Omental fat pad (tissue), 4 donors: Measurements from ENCODE around the gene TMEM25. TPM values are rescaled to one million over a fixed set of nuclear protein-coding genes. Genes with fewer than 3 reads are reported as not detected.

Source experiments
- ATAC-seq: fragments of 150-250 bp; one replicate; pipeline ENCODE4 v1.9.1; 2016; ENCODE audit warnings: mild to moderate bottlenecking, moderate library complexity; ENCODE audit not compliant: low FRiP score
- DNase-seq: peaks from one replicate; pipeline ENCODE4 v3.0.0-alpha.2; 2019; ENCODE audit warnings: low spot score
- total RNA-seq, 4 donors: library from RNA; depleted of rRNA; stranded (reverse); fragments of >200 nt; gene quantifications; one replicate each; pipeline ENCODE4 v1.1.0, GENCODE V29; 2016
- TF ChIP-seq, protein P1 (sequence below), 3 donors: fragments of 450-650 bp; IDR thresholded peaks; one replicate each; pipeline ENCODE4 v1.5.1; 2016 to 2017; ENCODE audit warnings: antibody characterized with exemption in 3 of 3, mild to moderate bottlenecking in 3 of 3, moderate library complexity in 2 of 3

TMEM25 gene
- total RNA-seq, 4 donors from 2014 or later = 9.1 to 19.9 (median 11.8) TPM

DNA sequence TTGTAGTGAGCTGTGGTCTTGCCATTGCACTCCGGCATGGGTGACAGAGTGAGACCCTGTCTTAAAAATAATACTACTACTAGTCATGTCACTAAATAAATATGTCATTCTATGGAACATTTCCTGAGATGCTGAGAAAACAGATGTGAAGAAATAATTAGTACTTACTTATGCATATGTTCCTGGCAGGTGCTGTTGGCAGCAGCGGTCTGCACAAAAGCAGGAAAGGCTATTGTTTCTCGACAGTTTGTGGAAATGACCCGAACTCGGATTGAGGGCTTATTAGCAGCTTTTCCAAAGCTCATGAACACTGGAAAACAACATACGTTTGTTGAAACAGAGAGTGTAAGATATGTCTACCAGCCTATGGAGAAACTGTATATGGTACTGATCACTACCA, 50.1 kb downstream of the TMEM25 start:
- ATAC-seq (no peak), DNase-seq (no peak)
- TF ChIP-seq, protein P1, sequence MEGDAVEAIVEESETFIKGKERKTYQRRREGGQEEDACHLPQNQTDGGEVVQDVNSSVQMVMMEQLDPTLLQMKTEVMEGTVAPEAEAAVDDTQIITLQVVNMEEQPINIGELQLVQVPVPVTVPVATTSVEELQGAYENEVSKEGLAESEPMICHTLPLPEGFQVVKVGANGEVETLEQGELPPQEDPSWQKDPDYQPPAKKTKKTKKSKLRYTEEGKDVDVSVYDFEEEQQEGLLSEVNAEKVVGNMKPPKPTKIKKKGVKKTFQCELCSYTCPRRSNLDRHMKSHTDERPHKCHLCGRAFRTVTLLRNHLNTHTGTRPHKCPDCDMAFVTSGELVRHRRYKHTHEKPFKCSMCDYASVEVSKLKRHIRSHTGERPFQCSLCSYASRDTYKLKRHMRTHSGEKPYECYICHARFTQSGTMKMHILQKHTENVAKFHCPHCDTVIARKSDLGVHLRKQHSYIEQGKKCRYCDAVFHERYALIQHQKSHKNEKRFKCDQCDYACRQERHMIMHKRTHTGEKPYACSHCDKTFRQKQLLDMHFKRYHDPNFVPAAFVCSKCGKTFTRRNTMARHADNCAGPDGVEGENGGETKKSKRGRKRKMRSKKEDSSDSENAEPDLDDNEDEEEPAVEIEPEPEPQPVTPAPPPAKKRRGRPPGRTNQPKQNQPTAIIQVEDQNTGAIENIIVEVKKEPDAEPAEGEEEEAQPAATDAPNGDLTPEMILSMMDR (IDR thresholded peaks at IDR 0.05) = no peak

Other genes starting within 250 kb of the TMEM25 start
- 1 to 10 TPM; 2.8 to 4.1 (median 3.0) TPM for gene CD3E, start 226.5 kb upstream of the TMEM25 start, total RNA-seq
- 1 to 10 TPM; 1.7 to 3.4 (median 2.6) TPM for gene CD3D, start 188.5 kb upstream of the TMEM25 start, total RNA-seq
- 1 to 10 TPM; 1.0 to 2.1 (median 1.6) TPM for gene CD3G, start 186.8 kb upstream of the TMEM25 start, total RNA-seq
- 10 to 100 TPM; 39.3 to 45.9 (median 42.3) TPM for gene UBE4A, start 171.6 kb upstream of the TMEM25 start, total RNA-seq
- 10 to 100 TPM; 38.1 to 57.1 (median 51.9) TPM for gene ATP5MG, start 129.6 kb upstream of the TMEM25 start, total RNA-seq
- gene KMT2A, start 94.7 kb upstream of the TMEM25 start, total RNA-seq = 10 to 100 TPM; 39.3 to 84.8 (median 51.9) TPM
- 10 to 100 TPM in 1 of 4 donors, 1 to 10 TPM in 2, under 1 TPM in 1; 0.84 to 21.1 (median 2.6) TPM for gene TTC36, start 3.7 kb upstream of the TMEM25 start, total RNA-seq
- gene IFT46, start 34.7 kb downstream of the TMEM25 start, total RNA-seq = 10 to 100 TPM; 18.1 to 31.4 (median 21.7) TPM
- gene ARCN1, start 41.2 kb downstream of the TMEM25 start, total RNA-seq = 100 to 1,000 TPM in 3 of 4 donors, 10 to 100 TPM in 1; 89.7 to 135 (median 117) TPM
- 100 to 1,000 TPM; 163 to 363 (median 245) TPM for gene PHLDB1, start 76.4 kb downstream of the TMEM25 start, total RNA-seq
- not detected for gene TREH, start 148.5 kb downstream of the TMEM25 start, total RNA-seq